ENCODE measurements around the gene BACH2. TPM values are rescaled to one million over a fixed set of nuclear protein-coding genes. Genes with fewer than 3 reads are reported as not detected.

BACH2 gene
- polyA plus RNA-seq, 1 donor (not counting 4 experiments of a cell fraction or from before 2014, with no cell fraction given) = 0.50 TPM

DNA sequence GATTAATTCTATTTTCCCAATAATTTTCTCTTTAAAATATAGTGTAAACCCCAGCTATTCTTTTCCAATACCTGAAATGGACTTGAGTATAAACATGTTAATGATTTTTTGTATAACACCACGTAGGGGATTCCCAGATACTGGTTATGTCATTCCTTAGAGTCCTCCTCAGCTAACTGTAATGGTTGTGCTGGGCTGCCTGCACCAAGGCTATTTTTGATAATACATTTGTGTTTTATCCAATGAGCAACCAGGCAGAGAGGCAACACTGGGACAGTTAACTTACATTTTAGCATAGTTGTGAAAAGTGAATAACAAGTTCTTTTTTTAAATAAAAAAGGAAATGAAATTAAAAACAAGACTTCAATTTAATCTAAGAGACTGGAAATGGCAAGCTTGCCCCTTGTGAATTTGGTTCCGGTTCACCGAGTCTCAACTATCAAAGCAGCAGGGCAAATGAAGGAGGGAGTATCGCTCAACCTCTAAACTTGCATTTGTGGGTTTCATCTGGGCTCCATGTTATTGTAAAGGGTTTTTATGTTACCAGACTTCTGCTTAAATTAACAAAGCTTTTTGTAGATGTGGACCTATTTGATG, 18.8 kb upstream of the BACH2 start:
- dilution Hi-C loops (cut with MboI; ENCODE audit: extremely low pct_ligation_motif_present, low sequenced_read_pairs) = no loop called here
- Histone ChIP-seq H3K9ac (ENCODE audit: control insufficient read depth, extremely low read depth, insufficient read depth, low read length) (no peak overlapping the region), H3K4me3 (ENCODE audit: control insufficient read depth in 2 of 3, extremely low read depth in 1 of 3, insufficient read depth in 2 of 3, low read depth in 1 of 3, low read length in 3 of 3) (no peak overlapping the region), H3K9me3 (ENCODE audit: control insufficient read depth, low read depth, low read length) (no peaks in the 10 kb centered on the region), H3K27ac (ENCODE audit: control insufficient read depth, insufficient read depth, low read length) (no peak overlapping the region), H3K27me3 (ENCODE audit: control insufficient read depth, extremely low read depth, insufficient read depth, low read length) (peaks cover 6% of the 10 kb centered on the region), H3K9me1 (ENCODE audit: control insufficient read depth, extremely low read depth, insufficient read depth, low read length) (no peaks in the 10 kb centered on the region), H2AFZ (ENCODE audit: control insufficient read depth, low read length) (no peak overlapping the region), H3K4me1 (ENCODE audit: control insufficient read depth, extremely low read depth, insufficient read depth, low read length) (no peaks in the 10 kb centered on the region), H3K36me3 (ENCODE audit: control insufficient read depth in 2 of 2, extremely low read depth in 1 of 2, insufficient read depth in 2 of 2, low read length in 2 of 2) (no peaks in the 10 kb centered on the region), H3K79me2 (ENCODE audit: control insufficient read depth, insufficient read depth, low read length) (no peaks in the 10 kb centered on the region), H4K20me1 (ENCODE audit: control insufficient read depth, extremely low read depth, insufficient read depth, low read length) (no peaks in the 10 kb centered on the region), H3K4me2 (ENCODE audit: control insufficient read depth, extremely low read depth, insufficient read depth, low read depth, low read length) (no peak overlapping the region)
- no peak for TF ChIP-seq EZH2 (IDR thresholded peaks at IDR 0.05; ENCODE audit: low read length)
- TF ChIP-seq, protein P1, sequence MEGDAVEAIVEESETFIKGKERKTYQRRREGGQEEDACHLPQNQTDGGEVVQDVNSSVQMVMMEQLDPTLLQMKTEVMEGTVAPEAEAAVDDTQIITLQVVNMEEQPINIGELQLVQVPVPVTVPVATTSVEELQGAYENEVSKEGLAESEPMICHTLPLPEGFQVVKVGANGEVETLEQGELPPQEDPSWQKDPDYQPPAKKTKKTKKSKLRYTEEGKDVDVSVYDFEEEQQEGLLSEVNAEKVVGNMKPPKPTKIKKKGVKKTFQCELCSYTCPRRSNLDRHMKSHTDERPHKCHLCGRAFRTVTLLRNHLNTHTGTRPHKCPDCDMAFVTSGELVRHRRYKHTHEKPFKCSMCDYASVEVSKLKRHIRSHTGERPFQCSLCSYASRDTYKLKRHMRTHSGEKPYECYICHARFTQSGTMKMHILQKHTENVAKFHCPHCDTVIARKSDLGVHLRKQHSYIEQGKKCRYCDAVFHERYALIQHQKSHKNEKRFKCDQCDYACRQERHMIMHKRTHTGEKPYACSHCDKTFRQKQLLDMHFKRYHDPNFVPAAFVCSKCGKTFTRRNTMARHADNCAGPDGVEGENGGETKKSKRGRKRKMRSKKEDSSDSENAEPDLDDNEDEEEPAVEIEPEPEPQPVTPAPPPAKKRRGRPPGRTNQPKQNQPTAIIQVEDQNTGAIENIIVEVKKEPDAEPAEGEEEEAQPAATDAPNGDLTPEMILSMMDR (optimal IDR thresholded peaks at IDR 0.05 in 1 of 3, IDR thresholded peaks at IDR 0.05 in 1 of 3, conservative IDR thresholded peaks at IDR 0.05 in 1 of 3; ENCODE audit: extremely low read depth in 1 of 3, insufficient read depth in 2 of 3, low read length in 3 of 3) = no peak
- FAIRE-seq = no peak
- no peak for DNase-seq (ENCODE audit: low read depth, low spot score)

DNA sequence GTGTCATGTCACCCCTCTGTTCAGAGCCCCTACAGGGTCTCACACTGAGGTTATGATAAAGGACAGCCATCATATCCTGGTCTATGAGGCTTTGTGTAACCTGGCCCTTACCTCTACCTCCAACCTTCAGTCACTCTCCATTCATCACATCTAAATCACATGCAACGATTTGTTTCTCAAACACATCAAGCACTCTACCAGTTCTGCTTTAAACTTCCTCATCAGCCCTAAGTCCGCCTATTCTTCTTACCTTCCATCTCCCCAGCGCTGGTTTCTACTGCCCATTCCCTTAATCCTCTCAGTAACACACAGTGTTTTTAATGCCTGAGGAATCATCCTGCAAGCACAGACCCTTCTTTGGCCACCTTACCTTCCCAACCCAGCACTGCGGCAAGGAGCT, 17.9 kb upstream of the BACH2 start:
- H3K27ac ChIP-seq (ENCODE audit: control insufficient read depth, insufficient read depth, low read length) = no peak overlapping the region
- H3K4me3 ChIP-seq (ENCODE audit: control insufficient read depth in 2 of 3, extremely low read depth in 1 of 3, insufficient read depth in 2 of 3, low read depth in 1 of 3, low read length in 3 of 3) = no peak overlapping the region
- no peaks in the 10 kb centered on the region for H3K79me2 ChIP-seq (ENCODE audit: control insufficient read depth, insufficient read depth, low read length)
- H3K36me3 ChIP-seq (ENCODE audit: control insufficient read depth in 2 of 2, extremely low read depth in 1 of 2, insufficient read depth in 2 of 2, low read length in 2 of 2) = no peaks in the 10 kb centered on the region
- dilution Hi-C loops (cut with MboI; ENCODE audit: extremely low pct_ligation_motif_present, low sequenced_read_pairs) = no loop called here
- peaks cover 10% of the 10 kb centered on the region for H3K27me3 ChIP-seq (ENCODE audit: control insufficient read depth, extremely low read depth, insufficient read depth, low read length)
- no peaks in the 10 kb centered on the region for H3K9me1 ChIP-seq (ENCODE audit: control insufficient read depth, extremely low read depth, insufficient read depth, low read length)
- no peak for FAIRE-seq
- no peak overlapping the region for H3K4me2 ChIP-seq (ENCODE audit: control insufficient read depth, extremely low read depth, insufficient read depth, low read depth, low read length)
- no peak overlapping the region for H3K9ac ChIP-seq (ENCODE audit: control insufficient read depth, extremely low read depth, insufficient read depth, low read length)
- no peaks in the 10 kb centered on the region for H3K4me1 ChIP-seq (ENCODE audit: control insufficient read depth, extremely low read depth, insufficient read depth, low read length)
- DNase-seq (ENCODE audit: low read depth, low spot score) = no peak
- no peaks in the 10 kb centered on the region for H4K20me1 ChIP-seq (ENCODE audit: control insufficient read depth, extremely low read depth, insufficient read depth, low read length)
- H3K9me3 ChIP-seq (ENCODE audit: control insufficient read depth, low read depth, low read length) = no peaks in the 10 kb centered on the region
- no peak overlapping the region for H2AFZ ChIP-seq (ENCODE audit: control insufficient read depth, low read length)
- TF ChIP-seq, protein P1 (optimal IDR thresholded peaks at IDR 0.05 in 1 of 3, IDR thresholded peaks at IDR 0.05 in 1 of 3, conservative IDR thresholded peaks at IDR 0.05 in 1 of 3; ENCODE audit: extremely low read depth in 1 of 3, insufficient read depth in 2 of 3, low read length in 3 of 3) = no peak
- TF ChIP-seq EZH2 (IDR thresholded peaks at IDR 0.05; ENCODE audit: low read length) = no peak

Data from keratinocyte (primary cell).